HG03442 (cell line): Measurements from ENCODE around the gene ETFA.
"Not testable (repeated sequence)": the region's sequence is repeated elsewhere in the genome, so short reads cannot be mapped to it uniquely, and the experiment has no call there.

Experiments
- ATAC-seq: cut with Tn5 transposase; IDR thresholded peaks from one replicate; pipeline ENCODE4 v1.9.1; 2021; ENCODE audit warnings: mild to moderate bottlenecking, moderate library complexity; ENCODE audit not compliant: unreplicated experiment

Gene ETFA

GRCh38 chr15:76282465-76282864 lies 28.8 kb downstream of the ETFA start:
- no peak for ATAC-seq

- no peak for ATAC-seq
Observed at GRCh38 chr15:76278651-76279050, 32.6 kb downstream of the ETFA start.

GRCh38 chr15:76274821-76275220 lies 36.4 kb downstream of the ETFA start:
- no peak for ATAC-seq

- no peak for ATAC-seq
Observed at GRCh38 chr15:76274226-76274625, 37.0 kb downstream of the ETFA start.

GRCh38 chr15:76270876-76271275 lies 40.4 kb downstream of the ETFA start:
- no peak for ATAC-seq

- ATAC-seq = no peak
Observed at GRCh38 chr15:76267077-76267476, 44.2 kb downstream of the ETFA start.

- ATAC-seq = not testable (repeated sequence)
Observed at GRCh38 chr15:76265769-76266168, 45.5 kb downstream of the ETFA start.

- ATAC-seq = no peak
Observed at GRCh38 chr15:76260246-76260938, 50.9 kb downstream of the ETFA start.

GRCh38 chr15:76259392-76259791 lies 51.9 kb downstream of the ETFA start:
- no peak for ATAC-seq

GRCh38 chr15:76258460-76258859 lies 52.8 kb downstream of the ETFA start:
- ATAC-seq = no peak

- no peak for ATAC-seq
Observed at GRCh38 chr15:76253691-76254473, 57.4 kb downstream of the ETFA start.

- no peak for ATAC-seq
Observed at GRCh38 chr15:76252249-76252648, 59.0 kb downstream of the ETFA start.

GRCh38 chr15:76251717-76252116 lies 59.6 kb downstream of the ETFA start:
- no peak for ATAC-seq

GRCh38 chr15:76245072-76245610 lies 66.1 kb downstream of the ETFA start:
- ATAC-seq = no peak

GRCh38 chr15:76239786-76240185 lies 71.5 kb downstream of the ETFA start:
- ATAC-seq = no peak

- ATAC-seq = no peak
Observed at GRCh38 chr15:76236350-76236749, 74.9 kb downstream of the ETFA start.

- ATAC-seq = no peak
Observed at GRCh38 chr15:76235186-76235826, 76.0 kb downstream of the ETFA start.

GRCh38 chr15:76234337-76234889 lies 76.9 kb downstream of the ETFA start:
- no peak for ATAC-seq

- ATAC-seq = no peak
Observed at GRCh38 chr15:76233921-76234320, 77.3 kb downstream of the ETFA start.

- no peak for ATAC-seq
Observed at GRCh38 chr15:76229266-76229665, 82.0 kb downstream of the ETFA start.

GRCh38 chr15:76223521-76223920 lies 87.7 kb downstream of the ETFA start:
- ATAC-seq = no peak
